ENCODE measurements around the gene VAC14.
"Not testable (repeated sequence)": the region's sequence is repeated elsewhere in the genome, so short reads cannot be mapped to it uniquely, and the experiment has no call there.

VAC14 gene

GRCh38 chr16:70800781-70801480, at the start of gene VAC14:
VAC14 (minus strand) TSS chr16:70801158; CDS start chr16:70800900, 258 bp downstream.
- peaks cover 42% of the 10 kb centered on the region for H3K4me1 Mint-ChIP-seq

DNA sequence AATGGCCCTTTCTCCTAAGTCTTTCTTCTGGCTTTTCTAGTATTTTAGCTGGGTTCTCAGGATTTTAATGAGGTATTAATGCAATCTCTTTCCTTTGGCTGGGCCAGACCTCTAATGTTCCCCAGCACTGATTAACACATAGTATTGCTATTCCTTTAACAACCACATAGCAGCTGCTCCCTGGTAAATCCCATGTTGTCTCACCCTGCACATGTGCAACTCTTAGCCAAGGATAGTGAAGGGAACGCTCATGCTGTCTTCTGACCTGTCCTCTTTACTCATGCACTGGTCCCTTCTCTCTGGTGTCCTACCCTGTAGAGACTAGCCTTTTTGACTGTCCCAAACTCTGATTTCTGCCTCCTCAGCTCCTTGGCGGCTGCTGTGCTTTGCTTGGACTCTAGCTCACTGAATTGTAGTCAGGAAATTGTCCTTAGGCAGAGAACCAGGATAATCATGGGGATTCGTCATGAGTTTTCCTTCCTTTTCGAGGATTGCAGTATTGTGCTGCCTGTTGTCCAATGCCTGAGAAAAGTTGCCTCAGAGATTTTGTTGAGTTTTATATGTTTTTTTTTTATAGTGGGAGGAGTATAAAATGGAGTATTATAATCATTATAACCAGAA, 22.6 kb upstream of the VAC14 start:
- not testable (repeated sequence) for H3K27ac Mint-ChIP-seq (ENCODE audit: low read depth); DNase-seq (ENCODE audit: low spot score in 2 of 2); H3K4me1 Mint-ChIP-seq; H3K4me3 Mint-ChIP-seq; H3K27me3 Mint-ChIP-seq; ATAC-seq (replicated peaks; ENCODE audit: extremely low read depth, poor library complexity, severe bottlenecking); H3K36me3 Mint-ChIP-seq (ENCODE audit: insufficient read depth); H3K9me3 Mint-ChIP-seq

More at GRCh38 chr16:70800781-70801480, at the start of gene VAC14:
- peak; percentile 85 for ATAC-seq (replicated peaks; ENCODE audit: extremely low read depth, poor library complexity, severe bottlenecking)
- Mint-ChIP-seq H3K27ac (ENCODE audit: low read depth) (peak within 1 kb of the TSS; percentile 75), H3K9me3 (no peaks in the 10 kb centered on the region), H3K27me3 (peaks cover 8% of the 10 kb centered on the region), H3K4me3 (peak within 1 kb of the TSS; percentile 86), H3K36me3 (ENCODE audit: insufficient read depth) (peaks cover 11% of the 10 kb centered on the region)
- DNase-seq (ENCODE audit: low spot score in 2 of 2): peak; percentile 94 to 99

DNA sequence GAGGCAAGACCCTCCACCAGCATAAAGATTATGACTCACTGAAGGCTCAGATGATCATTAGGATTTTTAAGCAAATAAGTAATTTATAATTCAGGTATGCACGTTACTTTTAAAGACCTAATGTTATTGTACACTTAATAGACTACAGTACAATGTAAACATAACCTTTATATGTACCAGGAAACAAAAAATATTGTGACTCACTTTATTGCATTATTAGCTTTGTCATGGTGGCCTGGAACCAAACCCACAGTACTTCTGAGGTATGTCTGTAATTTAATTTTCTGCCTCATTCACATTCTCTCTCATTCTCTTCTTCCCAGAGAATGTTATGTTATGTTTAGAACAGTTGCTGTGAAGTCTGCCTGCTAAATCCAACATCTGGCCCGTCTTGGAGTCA, 21.8 kb upstream of the VAC14 start:
- H3K4me3 Mint-ChIP-seq; H3K27ac Mint-ChIP-seq (ENCODE audit: low read depth); H3K9me3 Mint-ChIP-seq; ATAC-seq (replicated peaks; ENCODE audit: extremely low read depth, poor library complexity, severe bottlenecking); DNase-seq (ENCODE audit: low spot score in 2 of 2); H3K4me1 Mint-ChIP-seq; H3K36me3 Mint-ChIP-seq (ENCODE audit: insufficient read depth); H3K27me3 Mint-ChIP-seq: not testable (repeated sequence)

DNA sequence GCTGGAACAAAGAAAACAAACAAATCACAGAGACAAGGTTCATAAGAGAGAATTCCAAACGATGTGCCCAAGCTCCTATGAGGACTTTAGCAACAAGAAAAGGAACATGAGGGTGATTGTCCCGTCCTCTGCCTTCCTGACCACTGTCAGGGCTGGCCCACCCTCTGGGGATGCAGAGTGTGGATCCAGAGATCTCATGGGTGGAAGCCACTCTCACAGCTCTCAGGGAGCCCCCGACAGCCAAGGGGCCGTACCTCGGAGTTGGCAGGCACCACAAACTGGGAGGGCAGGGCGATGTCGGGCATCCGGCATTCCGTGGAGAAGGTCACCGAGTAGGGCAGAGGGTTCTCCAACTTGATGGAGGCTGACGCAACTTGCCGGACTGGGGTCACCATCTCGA, 17.1 kb upstream of the VAC14 start:
- not testable (repeated sequence) for H3K4me3 Mint-ChIP-seq; H3K27me3 Mint-ChIP-seq; DNase-seq (ENCODE audit: low spot score in 2 of 2); H3K27ac Mint-ChIP-seq (ENCODE audit: low read depth); H3K9me3 Mint-ChIP-seq; ATAC-seq (replicated peaks; ENCODE audit: extremely low read depth, poor library complexity, severe bottlenecking); H3K4me1 Mint-ChIP-seq; H3K36me3 Mint-ChIP-seq (ENCODE audit: insufficient read depth)

- no peaks in the 10 kb centered on the region for H3K9me3 Mint-ChIP-seq
- H3K27me3 Mint-ChIP-seq: peaks cover 45% of the 10 kb centered on the region
- no peak for ATAC-seq (replicated peaks; ENCODE audit: extremely low read depth, poor library complexity, severe bottlenecking)
- H3K36me3 Mint-ChIP-seq (ENCODE audit: insufficient read depth): peaks cover 5% of the 10 kb centered on the region
- H3K27ac Mint-ChIP-seq (ENCODE audit: low read depth): no peak overlapping the region
- no peak for DNase-seq (ENCODE audit: low spot score in 2 of 2)
- no peak overlapping the region for H3K4me3 Mint-ChIP-seq
- H3K4me1 Mint-ChIP-seq: no peaks in the 10 kb centered on the region
These were observed 8.6 kb upstream of the VAC14 start for GRCh38 chr16:70809392-70810060.

- no peak for ATAC-seq (replicated peaks; ENCODE audit: extremely low read depth, poor library complexity, severe bottlenecking)
- H3K9me3 Mint-ChIP-seq: no peaks in the 10 kb centered on the region
- peaks cover 5% of the 10 kb centered on the region for H3K36me3 Mint-ChIP-seq (ENCODE audit: insufficient read depth)
- H3K4me1 Mint-ChIP-seq: no peaks in the 10 kb centered on the region
- no peak overlapping the region for H3K27ac Mint-ChIP-seq (ENCODE audit: low read depth)
- no peak overlapping the region for H3K4me3 Mint-ChIP-seq
- DNase-seq (ENCODE audit: low spot score in 2 of 2): no peak
- peaks cover 45% of the 10 kb centered on the region for H3K27me3 Mint-ChIP-seq
These were observed 7.4 kb upstream of the VAC14 start for GRCh38 chr16:70808371-70808770.

GRCh38 chr16:70805787-70806186, 4.8 kb upstream of the VAC14 start:
- peaks cover 9% of the 10 kb centered on the region for H3K36me3 Mint-ChIP-seq (ENCODE audit: insufficient read depth)
- no peak overlapping the region for H3K27ac Mint-ChIP-seq (ENCODE audit: low read depth)
- H3K4me3 Mint-ChIP-seq: no peak overlapping the region
- H3K9me3 Mint-ChIP-seq: no peaks in the 10 kb centered on the region
- peaks cover 10% of the 10 kb centered on the region for H3K4me1 Mint-ChIP-seq
- ATAC-seq (replicated peaks; ENCODE audit: extremely low read depth, poor library complexity, severe bottlenecking) (no peak), DNase-seq (ENCODE audit: low spot score in 2 of 2) (no peak)
- peaks cover 44% of the 10 kb centered on the region for H3K27me3 Mint-ChIP-seq

DNA sequence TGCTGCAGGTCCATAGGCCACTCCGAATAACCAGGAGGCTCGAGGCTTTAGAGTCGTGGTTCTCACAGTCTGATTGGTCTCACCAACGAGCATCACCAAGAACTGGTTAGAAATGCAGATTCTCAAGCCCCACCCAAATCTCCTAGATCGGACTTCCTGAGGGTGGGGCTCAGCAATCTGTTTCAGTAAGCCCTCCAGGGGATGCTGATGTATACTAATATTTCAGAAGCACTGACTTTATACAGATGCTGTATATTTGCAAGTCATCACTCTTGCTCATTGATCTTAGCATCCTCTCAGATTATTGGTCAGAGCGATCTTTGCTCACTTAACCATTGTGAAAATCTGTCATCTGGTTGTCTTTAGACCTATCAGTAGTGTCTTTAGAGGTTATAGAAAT, 4.4 kb upstream of the VAC14 start:
- H3K27ac Mint-ChIP-seq (ENCODE audit: low read depth): no peak overlapping the region
- H3K9me3 Mint-ChIP-seq: no peaks in the 10 kb centered on the region
- no peak overlapping the region for H3K4me3 Mint-ChIP-seq
- ATAC-seq (replicated peaks; ENCODE audit: extremely low read depth, poor library complexity, severe bottlenecking) (no peak), DNase-seq (ENCODE audit: low spot score in 2 of 2) (no peak)
- peaks cover 40% of the 10 kb centered on the region for H3K27me3 Mint-ChIP-seq
- peaks cover 14% of the 10 kb centered on the region for H3K4me1 Mint-ChIP-seq
- peaks cover 8% of the 10 kb centered on the region for H3K36me3 Mint-ChIP-seq (ENCODE audit: insufficient read depth)

DNA sequence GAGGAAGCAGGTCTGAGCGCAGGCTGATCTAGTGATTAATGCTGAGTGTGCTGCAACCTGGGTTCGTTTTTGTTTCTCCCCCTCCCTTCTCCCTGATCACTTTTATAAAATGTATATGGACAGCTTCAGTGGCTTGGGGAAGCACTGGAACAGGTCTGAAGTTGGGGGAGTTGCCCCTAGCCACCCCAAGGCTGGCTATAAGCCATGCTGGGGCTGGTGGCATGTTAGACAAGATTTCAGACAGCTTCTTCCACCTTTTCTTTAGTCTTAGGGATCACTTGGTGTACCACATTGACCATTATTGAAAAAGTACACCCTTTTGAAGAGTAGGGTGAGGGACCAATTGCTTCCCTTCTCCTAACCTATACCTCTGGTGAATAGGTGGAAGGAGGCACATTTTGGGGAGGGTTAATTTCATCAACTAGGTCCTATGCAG, 3.8 kb upstream of the VAC14 start:
- H3K9me3 Mint-ChIP-seq: no peaks in the 10 kb centered on the region
- peaks cover 20% of the 10 kb centered on the region for H3K4me1 Mint-ChIP-seq
- H3K4me3 Mint-ChIP-seq: no peak overlapping the region
- H3K27me3 Mint-ChIP-seq: peaks cover 34% of the 10 kb centered on the region
- ATAC-seq (replicated peaks; ENCODE audit: extremely low read depth, poor library complexity, severe bottlenecking) (no peak), DNase-seq (ENCODE audit: low spot score in 2 of 2) (no peak)
- peaks cover 9% of the 10 kb centered on the region for H3K36me3 Mint-ChIP-seq (ENCODE audit: insufficient read depth)
- H3K27ac Mint-ChIP-seq (ENCODE audit: low read depth): no peak overlapping the region

- no peak overlapping the region for H3K4me3 Mint-ChIP-seq
- peaks cover 30% of the 10 kb centered on the region for H3K27me3 Mint-ChIP-seq
- peaks cover 24% of the 10 kb centered on the region for H3K4me1 Mint-ChIP-seq
- no peak overlapping the region for H3K27ac Mint-ChIP-seq (ENCODE audit: low read depth)
- ATAC-seq (replicated peaks; ENCODE audit: extremely low read depth, poor library complexity, severe bottlenecking): no peak
- peaks cover 9% of the 10 kb centered on the region for H3K36me3 Mint-ChIP-seq (ENCODE audit: insufficient read depth)
- no peak for DNase-seq (ENCODE audit: low spot score in 2 of 2)
- H3K9me3 Mint-ChIP-seq: no peaks in the 10 kb centered on the region
These were observed 3.3 kb upstream of the VAC14 start for GRCh38 chr16:70804153-70804733.

GRCh38 chr16:70803319-70803718, 2.4 kb upstream of the VAC14 start:
- Mint-ChIP-seq H3K27me3 (peaks cover 30% of the 10 kb centered on the region), H3K36me3 (ENCODE audit: insufficient read depth) (peaks cover 9% of the 10 kb centered on the region), H3K27ac (ENCODE audit: low read depth) (no peak overlapping the region), H3K4me1 (peaks cover 30% of the 10 kb centered on the region), H3K4me3 (no peak overlapping the region), H3K9me3 (no peaks in the 10 kb centered on the region)
- ATAC-seq (replicated peaks; ENCODE audit: extremely low read depth, poor library complexity, severe bottlenecking) (no peak), DNase-seq (ENCODE audit: low spot score in 2 of 2) (no peak)

GRCh38 chr16:70801611-70802010, 653 bp upstream of the VAC14 start:
- H3K27me3 Mint-ChIP-seq: peaks cover 14% of the 10 kb centered on the region
- H3K36me3 Mint-ChIP-seq (ENCODE audit: insufficient read depth): peaks cover 11% of the 10 kb centered on the region
- peaks cover 42% of the 10 kb centered on the region for H3K4me1 Mint-ChIP-seq
- no peak for DNase-seq (ENCODE audit: low spot score in 2 of 2)
- peak overlapping the region; percentile 86 for H3K4me3 Mint-ChIP-seq
- ATAC-seq (replicated peaks; ENCODE audit: extremely low read depth, poor library complexity, severe bottlenecking): no peak
- H3K9me3 Mint-ChIP-seq: no peaks in the 10 kb centered on the region
- peak overlapping the region; percentile 75 for H3K27ac Mint-ChIP-seq (ENCODE audit: low read depth)

All from central memory CD8-positive, alpha-beta T cell (primary cell).